BJ (cell line): Measurements from ENCODE around the gene NPVF. TPM values are rescaled to one million over a fixed set of nuclear protein-coding genes. Genes with fewer than 3 reads are reported as not detected.

Experiments used
- CTCF ChIA-PET: fragments of 350-600 bp; formaldehyde crosslinking; extraction: SDS; loops from one replicate; lab custom pipeline; 2021; ENCODE audit warnings: antibody characterized with exemption, inconsistent platforms; lab: Yijun Ruan, JAX
- POLR2A ChIA-PET: fragments of 300-600 bp; sonication (Branson Sonifier 250); formaldehyde crosslinking; extraction: SDS; loops from one replicate; lab custom pipeline; 2021; ENCODE audit warnings: antibody characterized with exemption; lab: Charles Lee
- DNase-seq: peaks from one replicate; pipeline ENCODE4 v3.0.0-alpha.2; 2011; ENCODE audit warnings: low read depth
- H3K27me3 ChIP-seq: 2 replicates; pipeline ENCODE4 v1.6.0; 2011; ENCODE audit warnings: low read length; ENCODE audit not compliant: control insufficient read depth, insufficient read depth
- H3K36me3 ChIP-seq: 2 replicates; pipeline ENCODE4 v1.5.1; 2011; ENCODE audit warnings: low read length; ENCODE audit not compliant: control insufficient read depth, insufficient read depth
- H3K4me3 ChIP-seq: 2 replicates; pipeline ENCODE4 v1.5.1; 2011; ENCODE audit warnings: low read depth, mild to moderate bottlenecking, control low read depth, low read length
- polyA plus RNA-seq: library from polyadenylated mRNA; depleted of rRNA; stranded (reverse); fragments of >200 nt; gene quantifications from 2 replicates; pipeline ENCODE4 v1.2.3, GENCODE V29; 2011
- TF ChIP-seq, protein P1 (sequence below): IDR thresholded peaks from 2 replicates; pipeline ENCODE4 v1.5.1; 2011; ENCODE audit warnings: low read depth, mild to moderate bottlenecking, control low read depth, inconsistent platforms, low read length, moderate library complexity; ENCODE audit not compliant: insufficient read depth

Gene NPVF
- polyA plus RNA-seq, 1 experiment: not detected

DNA sequence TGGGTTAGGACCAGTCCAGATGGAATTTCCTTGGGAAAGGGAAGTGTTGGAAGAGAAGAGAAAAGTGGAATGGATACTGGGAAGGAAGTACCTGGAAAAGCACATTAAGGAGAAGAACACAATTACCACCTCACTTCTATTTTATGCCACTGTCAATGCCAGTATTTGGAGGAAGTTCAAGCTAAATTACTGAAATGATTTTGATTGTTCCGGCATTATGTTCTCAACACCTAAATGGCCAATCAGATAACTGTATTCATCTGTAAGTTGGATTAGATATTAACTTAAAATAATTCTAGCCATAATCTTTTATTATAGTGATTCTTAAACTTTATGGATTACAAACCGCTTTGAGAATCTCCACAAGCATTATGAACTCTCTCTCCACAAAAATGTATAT, 7.3 kb downstream of the NPVF start:
- POLR2A ChIA-PET: no interaction called here
- CTCF ChIA-PET: no interaction called here
- TF ChIP-seq, protein P1, sequence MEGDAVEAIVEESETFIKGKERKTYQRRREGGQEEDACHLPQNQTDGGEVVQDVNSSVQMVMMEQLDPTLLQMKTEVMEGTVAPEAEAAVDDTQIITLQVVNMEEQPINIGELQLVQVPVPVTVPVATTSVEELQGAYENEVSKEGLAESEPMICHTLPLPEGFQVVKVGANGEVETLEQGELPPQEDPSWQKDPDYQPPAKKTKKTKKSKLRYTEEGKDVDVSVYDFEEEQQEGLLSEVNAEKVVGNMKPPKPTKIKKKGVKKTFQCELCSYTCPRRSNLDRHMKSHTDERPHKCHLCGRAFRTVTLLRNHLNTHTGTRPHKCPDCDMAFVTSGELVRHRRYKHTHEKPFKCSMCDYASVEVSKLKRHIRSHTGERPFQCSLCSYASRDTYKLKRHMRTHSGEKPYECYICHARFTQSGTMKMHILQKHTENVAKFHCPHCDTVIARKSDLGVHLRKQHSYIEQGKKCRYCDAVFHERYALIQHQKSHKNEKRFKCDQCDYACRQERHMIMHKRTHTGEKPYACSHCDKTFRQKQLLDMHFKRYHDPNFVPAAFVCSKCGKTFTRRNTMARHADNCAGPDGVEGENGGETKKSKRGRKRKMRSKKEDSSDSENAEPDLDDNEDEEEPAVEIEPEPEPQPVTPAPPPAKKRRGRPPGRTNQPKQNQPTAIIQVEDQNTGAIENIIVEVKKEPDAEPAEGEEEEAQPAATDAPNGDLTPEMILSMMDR: no peak
- Histone ChIP-seq H3K27me3 (no peaks in the 10 kb centered on the region; the same call in none of the 2 replicates), H3K4me3 (no peak overlapping the region), H3K36me3 (no peaks in the 10 kb centered on the region)
- no peak for DNase-seq

DNA sequence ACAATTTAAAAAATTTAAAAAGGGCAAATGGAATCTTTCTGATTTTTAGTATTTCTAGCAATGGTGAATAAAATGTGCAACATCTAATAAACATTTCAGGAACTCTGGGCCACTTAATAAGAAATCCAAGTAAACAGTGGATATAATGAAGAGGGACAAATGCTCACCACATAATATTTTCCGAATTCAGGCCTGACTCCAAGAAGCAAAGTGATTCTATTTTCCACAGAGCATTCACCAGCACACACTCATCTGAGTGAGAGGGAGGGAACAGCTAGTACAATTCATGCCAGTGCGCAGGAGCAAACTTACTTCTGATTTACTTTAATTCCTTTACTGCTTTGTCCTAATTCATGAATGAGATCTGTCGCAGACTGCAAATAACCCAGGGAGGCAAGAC, 10.1 kb downstream of the NPVF start:
- Histone ChIP-seq H3K36me3 (no peaks in the 10 kb centered on the region), H3K27me3 (no peaks in the 10 kb centered on the region; the same call in 1 of the 2 replicates), H3K4me3 (no peak overlapping the region)
- ChIA-PET CTCF (interaction anchor here (1.3 kb wide), 1 partner anchor 50 kb away, joined by 3 read pairs; no protein-coding TSS in a partner anchor), POLR2A (no interaction called here)
- TF ChIP-seq, protein P1: no peak
- no peak for DNase-seq

DNA sequence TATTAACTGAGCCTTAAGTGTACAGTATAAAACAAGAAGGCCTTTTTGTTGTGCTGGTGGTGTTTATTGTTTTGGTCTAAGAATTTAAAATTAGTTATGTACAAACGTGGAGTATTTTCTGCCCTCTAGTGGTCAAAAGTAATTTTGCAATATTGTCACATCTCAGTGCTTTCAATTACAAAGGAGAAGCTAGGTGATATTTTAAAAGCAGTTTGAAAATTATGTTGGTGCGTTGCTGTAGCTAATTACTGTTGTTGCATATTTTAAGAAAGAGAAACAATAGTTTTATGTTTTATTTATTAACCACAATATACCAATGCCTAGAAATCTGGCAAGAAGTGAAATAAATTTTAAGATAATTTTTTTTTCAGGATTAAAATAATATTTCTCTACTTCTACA, 11.4 kb downstream of the NPVF start:
- TF ChIP-seq, protein P1: peak; percentile 69
- ChIA-PET CTCF (interaction anchor here (0.6 to 1.4 kb wide), 11 partner anchors 9 to 1328 kb away, joined by 3 to 13 read pairs (median 4); partner anchors contain the start of gene NPVF), POLR2A (no interaction called here)
- Histone ChIP-seq H3K36me3 (no peaks in the 10 kb centered on the region), H3K4me3 (no peak overlapping the region), H3K27me3 (no peaks in the 10 kb centered on the region; the same call in 1 of the 2 replicates)
- DNase-seq: peak; percentile 2

DNA sequence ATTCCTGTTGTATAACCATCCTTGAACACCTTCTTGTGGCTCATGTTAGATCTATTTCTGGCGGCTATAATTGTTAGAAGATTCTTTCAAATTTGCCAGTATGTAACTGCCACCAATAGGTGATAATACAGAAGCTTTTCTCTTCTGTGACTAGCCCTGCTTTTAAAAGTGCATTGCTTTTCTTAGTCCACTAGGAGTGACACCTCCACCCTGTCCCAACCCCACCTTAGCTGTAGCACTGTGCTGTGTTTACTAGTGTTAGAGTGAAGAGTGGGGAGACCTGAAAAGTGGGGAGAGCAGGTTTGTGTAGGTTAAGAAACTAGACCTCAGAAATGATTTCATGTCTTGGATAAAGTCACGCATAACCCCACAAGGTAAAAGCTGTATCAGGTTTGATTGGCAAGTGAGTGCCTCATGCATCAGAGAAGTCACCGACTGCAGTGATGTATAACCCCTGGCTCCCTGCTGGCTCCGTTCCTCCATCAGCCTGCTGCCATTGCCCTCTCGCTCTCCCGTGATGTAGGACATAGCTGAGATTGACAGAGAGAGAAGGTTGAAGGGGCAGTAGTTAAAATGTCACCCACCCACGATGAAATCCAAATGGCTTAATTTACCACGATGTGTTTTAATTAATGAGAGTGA, 12.5 kb downstream of the NPVF start:
- TF ChIP-seq, protein P1: no peak
- CTCF ChIA-PET: interaction anchor here (0.8 to 1.4 kb wide), 3 partner anchors 10 to 12 kb away, joined by 3 to 4 read pairs (median 3); no protein-coding TSS in a partner anchor
- Histone ChIP-seq H3K36me3 (no peaks in the 10 kb centered on the region), H3K27me3 (no peaks in the 10 kb centered on the region; the same call in 1 of the 2 replicates), H3K4me3 (no peak overlapping the region)
- POLR2A ChIA-PET: no interaction called here
- DNase-seq: no peak

DNA sequence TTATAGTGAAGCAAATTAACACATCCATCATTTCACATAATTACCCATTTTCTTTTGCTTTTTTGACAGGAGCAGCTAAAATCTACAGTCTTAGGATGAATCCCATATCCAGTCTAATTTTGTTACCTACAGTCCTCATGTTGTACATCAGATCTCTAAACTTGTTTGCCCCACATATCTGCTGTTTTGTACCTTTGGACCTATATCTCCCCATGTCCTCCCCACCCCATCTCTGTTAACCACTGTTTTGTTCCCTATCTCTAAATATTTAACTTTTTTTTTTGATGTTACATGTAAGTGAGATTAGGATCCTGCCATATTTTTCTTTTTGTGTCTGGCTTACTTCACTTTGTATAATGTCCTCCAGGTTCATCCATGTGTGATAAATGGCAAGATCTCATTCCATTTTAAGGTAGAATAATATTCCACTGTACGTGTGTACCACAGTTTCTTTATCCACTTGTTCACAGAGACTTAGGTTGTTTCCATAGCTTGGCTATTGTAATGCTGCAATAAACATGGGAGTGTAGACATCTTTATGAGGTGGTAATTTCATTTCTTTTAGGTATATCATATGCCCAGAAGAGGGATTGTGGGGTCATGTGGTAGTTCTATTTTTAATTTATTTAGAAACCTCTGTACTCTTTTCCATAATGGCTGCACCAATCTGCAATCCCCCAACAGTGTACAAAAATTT, 19.6 kb downstream of the NPVF start:
- no peaks in the 10 kb centered on the region for H3K36me3 ChIP-seq
- H3K4me3 ChIP-seq: no peak overlapping the region
- no peak for DNase-seq
- H3K27me3 ChIP-seq: no peaks in the 10 kb centered on the region
- POLR2A ChIA-PET: no interaction called here
- TF ChIP-seq, protein P1: no peak
- CTCF ChIA-PET: no interaction called here
